GM18951 (cell line): ENCODE results near the gene DLGAP1.

Source experiments
- POLR2A ChIP-seq: IDR thresholded peaks from 4 replicates; pipeline ENCODE4 v1.6.1; 2011; ENCODE audit warnings: mild to moderate bottlenecking; ENCODE audit not compliant: insufficient read length, insufficient read depth; ENCODE audit errors: extremely low read depth
- in situ Hi-C: fragments of 300-500 bp; cut with MboI; formaldehyde crosslinking; loops from one replicate; pipeline ENCODE4 v1.12.0; 2022; ENCODE audit warnings: low sequenced_read_pairs, mixed read lengths, inconsistent platforms; ENCODE audit not compliant: unreplicated experiment

DLGAP1 gene

GRCh38 chr18:3540805-3541548, 914.1 kb downstream of the DLGAP1 start:
- in situ Hi-C loops = no loop called here
- TF ChIP-seq POLR2A = no peak

- in situ Hi-C loops = no loop called here
- TF ChIP-seq POLR2A = no peak
Observed at GRCh38 chr18:3538954-3539617, 916.0 kb downstream of the DLGAP1 start.

- in situ Hi-C loops = no loop called here
- TF ChIP-seq POLR2A = no peak
Observed at GRCh38 chr18:3538456-3538855, 916.7 kb downstream of the DLGAP1 start.

- no peak for TF ChIP-seq POLR2A
- in situ Hi-C loops = no loop called here
Observed at GRCh38 chr18:3530807-3531206, 924.3 kb downstream of the DLGAP1 start.

- no peak for TF ChIP-seq POLR2A
- in situ Hi-C loops = no loop called here
Observed at GRCh38 chr18:3529601-3530000, 925.5 kb downstream of the DLGAP1 start.

GRCh38 chr18:3529077-3529476, 926.0 kb downstream of the DLGAP1 start:
- no peak for TF ChIP-seq POLR2A
- in situ Hi-C loops = no loop called here

- TF ChIP-seq POLR2A = no peak
- in situ Hi-C loops = no loop called here
Observed at GRCh38 chr18:3528231-3528630, 926.9 kb downstream of the DLGAP1 start.

GRCh38 chr18:3526421-3527354, 928.4 kb downstream of the DLGAP1 start:
- in situ Hi-C loops = no loop called here
- no peak for TF ChIP-seq POLR2A

- TF ChIP-seq POLR2A = no peak
- in situ Hi-C loops = no loop called here
Observed at GRCh38 chr18:3525870-3526420, 929.2 kb downstream of the DLGAP1 start.

- in situ Hi-C loops = no loop called here
- no peak for TF ChIP-seq POLR2A
Observed at GRCh38 chr18:3524706-3525105, 930.4 kb downstream of the DLGAP1 start.

- in situ Hi-C loops = no loop called here
- TF ChIP-seq POLR2A = no peak
Observed at GRCh38 chr18:3520230-3521085, 934.6 kb downstream of the DLGAP1 start.
